T-helper 17 cell (primary cell): Measurements from ENCODE around the gene TRAF2. TPM values are rescaled to one million over a fixed set of nuclear protein-coding genes. Genes with fewer than 3 reads are reported as not detected.

ENCODE experiments used
- ATAC-seq: fragments of 150-1000 bp; cut with Tn5 transposase; 2 replicates; pipeline ENCODE4 v1.10.0; 2021; ENCODE audit warnings: mild to moderate bottlenecking, moderate library complexity
- DNase-seq, 3 donors: peaks; one replicate each; pipeline versions ENCODE4 v3.0.0 to v3.0.0-alpha.2; 2020 to 2021
- H3K9me3 ChIP-seq: one replicate; pipeline ENCODE4 v1.7.0; 2013; ENCODE audit warnings: low read length, mild to moderate bottlenecking; ENCODE audit not compliant: control insufficient read depth, poor library complexity, severe bottlenecking
- H3K27ac Mint-ChIP-seq: one replicate; pipeline ENCODE4 v1.8.0; 2022; ENCODE audit warnings: mild to moderate bottlenecking, moderate library complexity, mixed read lengths
- H3K27me3 Mint-ChIP-seq: one replicate; pipeline ENCODE4 v1.8.0; 2022; ENCODE audit warnings: mixed read lengths
- H3K36me3 Mint-ChIP-seq: one replicate; pipeline ENCODE4 v1.8.0; 2022; ENCODE audit warnings: low read depth, mixed read lengths
- H3K4me1 Mint-ChIP-seq: one replicate; pipeline ENCODE4 v1.8.0; 2022; ENCODE audit warnings: mild to moderate bottlenecking, mixed read lengths
- H3K4me3 Mint-ChIP-seq: one replicate; pipeline ENCODE4 v1.8.0; 2022; ENCODE audit warnings: mild to moderate bottlenecking, moderate library complexity, mixed read lengths
- total RNA-seq, 4 donors: library from RNA in 2 of 4; stranded (reverse) in 2 of 4; gene quantifications; one replicate each; pipeline ENCODE4 v1.2.3 and lab custom pipeline; 2022 to 2026

TRAF2 gene
- total RNA-seq, 2 donors from 2014 or later: 20.8 to 21.4 TPM

DNA sequence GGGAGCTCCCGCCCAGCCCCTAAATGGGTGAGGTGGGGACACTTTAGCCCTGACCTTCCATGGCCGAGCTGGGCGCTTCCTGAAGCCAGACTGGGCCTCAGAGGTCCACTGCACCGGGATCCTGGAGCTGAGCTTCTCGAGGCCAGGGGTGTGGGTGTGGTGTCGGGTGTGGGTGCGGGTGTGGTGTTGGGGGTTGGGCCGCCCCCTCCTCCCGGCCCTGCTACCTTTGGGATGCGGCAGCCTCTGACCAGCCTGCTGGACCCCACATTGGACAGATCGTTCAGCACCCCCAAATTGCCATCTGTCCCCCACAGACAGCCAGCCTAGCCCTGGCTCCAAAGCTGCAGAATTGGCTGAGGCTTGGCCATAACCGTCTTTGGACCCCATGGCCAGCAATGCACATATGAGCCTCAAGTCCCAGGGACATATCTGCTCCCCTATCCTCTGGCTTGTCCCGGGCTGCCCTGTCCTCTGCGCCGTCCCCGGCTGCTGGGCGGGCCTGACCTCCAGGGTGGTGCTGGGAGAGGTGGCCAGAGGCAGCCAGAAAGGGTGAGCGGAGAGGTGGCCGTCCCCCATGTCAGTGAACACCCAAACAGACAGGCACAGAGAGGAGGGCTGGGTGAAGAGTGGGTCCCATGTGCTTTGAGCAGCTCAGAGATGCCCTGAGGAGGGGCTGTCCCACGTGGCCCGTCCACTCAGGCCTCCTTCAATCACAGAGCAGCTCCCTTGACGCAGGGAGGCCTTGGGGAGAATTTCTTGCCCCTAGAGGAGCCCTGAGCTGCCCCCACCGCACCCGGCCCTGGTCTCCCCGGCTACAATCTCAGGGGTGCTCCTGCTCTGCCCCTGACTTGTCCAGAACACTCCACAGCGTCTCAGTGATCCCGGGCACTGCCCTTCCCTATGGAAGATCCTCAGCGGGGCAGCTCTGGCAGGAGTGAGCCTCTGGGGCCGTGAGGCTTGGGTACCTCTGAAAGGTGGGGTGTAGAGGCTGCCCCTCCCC is 87.6 kb downstream of the TRAF2 start:
- H3K4me3 Mint-ChIP-seq: peak overlapping the region; percentile 86
- no peaks in the 10 kb centered on the region for H3K27me3 Mint-ChIP-seq
- ATAC-seq (no peak), DNase-seq (no peak)
- peak overlapping the region; percentile 74 for H3K27ac Mint-ChIP-seq
- H3K9me3 ChIP-seq: no peaks in the 10 kb centered on the region
- peaks cover 20% of the 10 kb centered on the region for H3K4me1 Mint-ChIP-seq
- no peaks in the 10 kb centered on the region for H3K36me3 Mint-ChIP-seq

DNA sequence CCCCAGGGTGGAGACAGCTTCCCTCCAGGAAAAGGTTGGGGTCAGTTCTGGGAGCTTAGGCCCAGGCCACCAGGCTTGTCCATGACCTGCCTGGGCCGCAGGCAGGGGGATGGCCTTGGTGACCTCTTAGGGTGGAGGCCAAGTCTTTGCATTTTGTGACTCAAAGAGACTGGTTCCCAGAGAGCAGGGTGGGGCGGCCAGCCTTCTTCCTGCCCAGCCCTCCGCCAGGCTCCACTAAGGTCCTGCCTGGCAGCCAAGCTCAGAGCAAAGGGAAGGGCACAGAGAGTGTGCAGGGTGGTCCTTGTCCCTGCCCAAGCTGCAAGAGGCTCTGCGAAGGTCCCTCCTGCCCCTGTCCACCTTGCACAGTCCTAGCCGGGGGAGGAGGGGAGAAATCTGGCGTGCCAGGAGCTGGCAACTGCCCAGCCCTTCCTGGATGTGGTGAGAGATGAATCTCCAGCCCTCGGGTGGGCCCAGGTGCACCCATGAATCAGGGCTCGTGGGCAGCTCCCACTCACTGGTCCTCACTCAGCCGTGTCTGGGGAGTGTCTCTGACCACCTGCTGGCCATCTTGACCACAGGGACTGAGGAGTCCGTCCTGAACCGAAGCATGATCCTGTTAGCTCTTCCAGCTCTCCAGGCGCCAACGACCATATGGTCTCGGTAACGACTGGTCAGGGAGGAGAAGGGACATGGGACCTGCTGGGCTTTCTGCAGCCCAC is 88.7 kb downstream of the TRAF2 start:
- H3K4me1 Mint-ChIP-seq: peaks cover 20% of the 10 kb centered on the region
- H3K9me3 ChIP-seq: no peaks in the 10 kb centered on the region
- ATAC-seq (no peak), DNase-seq (no peak)
- peak overlapping the region; percentile 74 for H3K27ac Mint-ChIP-seq
- H3K36me3 Mint-ChIP-seq: no peaks in the 10 kb centered on the region
- no peaks in the 10 kb centered on the region for H3K27me3 Mint-ChIP-seq
- peak overlapping the region; percentile 86 for H3K4me3 Mint-ChIP-seq

DNA sequence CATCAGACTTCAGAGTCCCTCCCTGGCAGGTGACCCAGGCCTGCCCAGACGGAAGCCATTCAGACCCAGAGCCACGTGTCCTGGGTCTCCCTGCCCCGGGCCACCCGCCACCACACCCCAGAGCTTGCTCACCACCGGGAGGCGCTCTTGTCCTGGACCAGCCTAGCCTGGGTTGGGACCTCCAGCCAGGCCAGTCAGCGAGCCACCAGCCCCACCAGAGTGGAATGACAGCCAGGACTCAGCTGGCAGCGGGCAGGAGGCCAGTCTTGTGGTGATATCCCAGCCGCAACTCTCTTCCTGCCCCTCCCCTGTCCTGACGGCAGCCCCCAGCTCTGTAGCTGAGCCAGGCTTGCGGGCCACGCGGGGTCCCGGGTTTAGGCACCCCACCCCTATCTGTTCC is 89.3 kb downstream of the TRAF2 start:
- Mint-ChIP-seq H3K27ac (peak overlapping the region; percentile 74), H3K27me3 (no peaks in the 10 kb centered on the region), H3K36me3 (no peaks in the 10 kb centered on the region), H3K4me3 (peak overlapping the region; percentile 86), H3K4me1 (peaks cover 22% of the 10 kb centered on the region)
- DNase-seq (peak in 1 of 3 donors; percentile 39), ATAC-seq (no peak)
- no peaks in the 10 kb centered on the region for H3K9me3 ChIP-seq

Other genes starting within 250 kb of the TRAF2 start
- gene EGFL7, start 223.6 kb upstream of the TRAF2 start, total RNA-seq: 1 to 10 TPM in 1 of 2 donors, not detected in 1; 5.7 TPM
- 1 to 10 TPM; 7.7 to 8.5 TPM for gene AGPAT2, start 199.1 kb upstream of the TRAF2 start, total RNA-seq
- gene DIPK1B, start 173.9 kb upstream of the TRAF2 start, total RNA-seq: 1 to 10 TPM; 1.3 to 3.2 TPM
- gene LCN10, start 143.6 kb upstream of the TRAF2 start, total RNA-seq: under 1 TPM in 1 of 2 donors, not detected in 1; 0.90 TPM
- gene LCN6, start 138.0 kb upstream of the TRAF2 start, total RNA-seq: not detected
- gene LCN8, start 128.3 kb upstream of the TRAF2 start, total RNA-seq: under 1 TPM in 1 of 2 donors, not detected in 1; 0.65 TPM
- not detected for gene LCN15, start 122.0 kb upstream of the TRAF2 start, total RNA-seq
- gene TMEM141, start 95.2 kb upstream of the TRAF2 start, total RNA-seq: 10 to 100 TPM; 16.5 to 21.8 TPM
- 1 to 10 TPM; 1.8 to 2.2 TPM for gene CCDC183, start 90.2 kb upstream of the TRAF2 start, total RNA-seq
- gene RABL6, start 78.6 kb upstream of the TRAF2 start, total RNA-seq: 10 to 100 TPM; 55.6 to 59.7 TPM
- 1 to 10 TPM; 2.9 to 3.7 TPM for gene AJM1, start 44.0 kb upstream of the TRAF2 start, total RNA-seq
- 10 to 100 TPM; 33.8 to 36.2 TPM for gene PHPT1, start 37.1 kb upstream of the TRAF2 start, total RNA-seq
- gene MAMDC4, start 34.2 kb upstream of the TRAF2 start, total RNA-seq: 1 to 10 TPM; 3.4 TPM
- gene EDF1, start 20.2 kb upstream of the TRAF2 start, total RNA-seq: 100 to 1,000 TPM; 212 to 224 TPM
- 10 to 100 TPM; 84.3 to 88.4 TPM for gene FBXW5, start 58.2 kb downstream of the TRAF2 start, total RNA-seq
- 1 to 10 TPM; 1.4 to 2.7 TPM for gene C8G, start 58.7 kb downstream of the TRAF2 start, total RNA-seq
- gene LCN12, start 65.8 kb downstream of the TRAF2 start, total RNA-seq: 1 to 10 TPM; 2.6 to 4.2 TPM
- 100 to 1,000 TPM in 1 of 2 donors, 10 to 100 TPM in 1; 21.4 to 166 TPM for gene PTGDS, start 91.0 kb downstream of the TRAF2 start, total RNA-seq
- gene LCNL1, start 96.5 kb downstream of the TRAF2 start, total RNA-seq: 1 to 10 TPM in 1 of 2 donors, under 1 TPM in 1; 0.96 to 2.9 TPM
- gene PAXX, start 105.9 kb downstream of the TRAF2 start, total RNA-seq: 10 to 100 TPM; 85.7 to 89.9 TPM
- 1 to 10 TPM; 1.9 to 2.1 TPM for gene CLIC3, start 110.1 kb downstream of the TRAF2 start, total RNA-seq
- gene ABCA2, start 141.7 kb downstream of the TRAF2 start, total RNA-seq: 100 to 1,000 TPM; 120 to 131 TPM
- 10 to 100 TPM in 1 of 2 donors, 1 to 10 TPM in 1; 7.7 to 10.6 TPM for gene FUT7, start 145.6 kb downstream of the TRAF2 start, total RNA-seq
- gene NPDC1, start 159.7 kb downstream of the TRAF2 start, total RNA-seq: 100 to 1,000 TPM; 139 to 202 TPM
- gene ENTPD2, start 167.5 kb downstream of the TRAF2 start, total RNA-seq: under 1 TPM in 1 of 2 donors, not detected in 1; 0.20 TPM
- under 1 TPM; 0.27 to 0.39 TPM for gene SAPCD2, start 184.0 kb downstream of the TRAF2 start, total RNA-seq
- gene UAP1L1, start 191.0 kb downstream of the TRAF2 start, total RNA-seq: 10 to 100 TPM in 1 of 2 donors, 1 to 10 TPM in 1; 9.3 to 10.2 TPM
- 10 to 100 TPM; 62.0 to 62.3 TPM for gene MAN1B1, start 200.5 kb downstream of the TRAF2 start, total RNA-seq
- gene DPP7, start 228.2 kb downstream of the TRAF2 start, total RNA-seq: 100 to 1,000 TPM; 270 to 311 TPM